GM19467 (cell line): ENCODE results near the gene BIRC2.

Experiments used
- ATAC-seq: cut with Tn5 transposase; IDR thresholded peaks from one replicate; pipeline ENCODE4 v1.9.1; 2021; ENCODE audit warnings: mild to moderate bottlenecking, moderate library complexity; ENCODE audit not compliant: unreplicated experiment

BIRC2 gene

GRCh38 chr11:102399189-102399588 is 52.2 kb downstream of the BIRC2 start:
- no peak for ATAC-seq

GRCh38 chr11:102400603-102401002 is 53.6 kb downstream of the BIRC2 start:
- ATAC-seq = no peak

- no peak for ATAC-seq
Measured at GRCh38 chr11:102401905-102402304, 54.9 kb downstream of the BIRC2 start.

- ATAC-seq = no peak
Measured at GRCh38 chr11:102402548-102402947, 55.5 kb downstream of the BIRC2 start.

GRCh38 chr11:102405501-102405900 is 58.5 kb downstream of the BIRC2 start:
- no peak for ATAC-seq

- no peak for ATAC-seq
Measured at GRCh38 chr11:102406099-102406498, 59.1 kb downstream of the BIRC2 start.

- ATAC-seq = no peak
Measured at GRCh38 chr11:102407901-102408300, 60.9 kb downstream of the BIRC2 start.

- no peak for ATAC-seq
Measured at GRCh38 chr11:102408339-102408738, 61.3 kb downstream of the BIRC2 start.

GRCh38 chr11:102410382-102410784 is 63.4 kb downstream of the BIRC2 start:
- ATAC-seq = no peak

- ATAC-seq = no peak
Measured at GRCh38 chr11:102411142-102411541, 64.1 kb downstream of the BIRC2 start.

GRCh38 chr11:102413497-102413896 is 66.5 kb downstream of the BIRC2 start:
- ATAC-seq = no peak

- ATAC-seq = no peak
Measured at GRCh38 chr11:102414559-102414958, 67.5 kb downstream of the BIRC2 start.

- no peak for ATAC-seq
Measured at GRCh38 chr11:102415304-102415916, 68.4 kb downstream of the BIRC2 start.

- no peak for ATAC-seq
Measured at GRCh38 chr11:102416976-102417375, 70.0 kb downstream of the BIRC2 start.

- no peak for ATAC-seq
Measured at GRCh38 chr11:102419181-102419580, 72.2 kb downstream of the BIRC2 start.

- peak; percentile 86 for ATAC-seq
Measured at GRCh38 chr11:102420547-102420946, 73.5 kb downstream of the BIRC2 start.

GRCh38 chr11:102421261-102421660 is 74.2 kb downstream of the BIRC2 start:
- ATAC-seq = no peak

GRCh38 chr11:102422817-102423712 is 76.1 kb downstream of the BIRC2 start:
- ATAC-seq = no peak

- ATAC-seq = no peak
Measured at GRCh38 chr11:102423936-102424335, 76.9 kb downstream of the BIRC2 start.

GRCh38 chr11:102426000-102426399 is 79.0 kb downstream of the BIRC2 start:
- no peak for ATAC-seq

GRCh38 chr11:102426570-102426969 is 79.6 kb downstream of the BIRC2 start:
- no peak for ATAC-seq

- no peak for ATAC-seq
Measured at GRCh38 chr11:102427068-102427467, 80.1 kb downstream of the BIRC2 start.
